Nephron (organoid): Measurements from ENCODE around the gene CPD.

Experiments
- H3K27ac Mint-ChIP-seq, 3 experiments: 2 replicates each; pipeline ENCODE4 v1.8.0; 2020; ENCODE audit warnings: mixed read lengths in 3 of 3, mild to moderate bottlenecking in 2 of 3, moderate library complexity in 1 of 3
- H3K27me3 Mint-ChIP-seq: 2 replicates; pipeline ENCODE4 v1.8.0; 2021; ENCODE audit warnings: low read depth, mild to moderate bottlenecking, moderate library complexity, mixed read lengths
- H3K36me3 Mint-ChIP-seq: 2 replicates; pipeline ENCODE4 v1.8.0; 2020; ENCODE audit warnings: low read depth, mixed read lengths
- H3K4me1 Mint-ChIP-seq: 2 replicates; pipeline ENCODE4 v1.8.0; 2020; ENCODE audit warnings: mixed read lengths
- H3K4me3 Mint-ChIP-seq, 3 experiments: 2 replicates each; pipeline ENCODE4 v1.8.0; 2020; ENCODE audit warnings: mild to moderate bottlenecking in 3 of 3, mixed read lengths in 3 of 3, moderate library complexity in 2 of 3
- H3K9me3 Mint-ChIP-seq: 2 replicates; pipeline ENCODE4 v1.8.0; 2020; ENCODE audit warnings: mixed read lengths
- CTCF ChIP-seq, 3 experiments: fragments of 200-600 bp; sonication (generic); IDR thresholded peaks; one replicate each; pipeline ENCODE4 v1.5.0; 2021; ENCODE audit warnings: antibody characterized with exemption in 3 of 3; ENCODE audit not compliant: unreplicated experiment in 3 of 3

The CPD gene

DNA sequence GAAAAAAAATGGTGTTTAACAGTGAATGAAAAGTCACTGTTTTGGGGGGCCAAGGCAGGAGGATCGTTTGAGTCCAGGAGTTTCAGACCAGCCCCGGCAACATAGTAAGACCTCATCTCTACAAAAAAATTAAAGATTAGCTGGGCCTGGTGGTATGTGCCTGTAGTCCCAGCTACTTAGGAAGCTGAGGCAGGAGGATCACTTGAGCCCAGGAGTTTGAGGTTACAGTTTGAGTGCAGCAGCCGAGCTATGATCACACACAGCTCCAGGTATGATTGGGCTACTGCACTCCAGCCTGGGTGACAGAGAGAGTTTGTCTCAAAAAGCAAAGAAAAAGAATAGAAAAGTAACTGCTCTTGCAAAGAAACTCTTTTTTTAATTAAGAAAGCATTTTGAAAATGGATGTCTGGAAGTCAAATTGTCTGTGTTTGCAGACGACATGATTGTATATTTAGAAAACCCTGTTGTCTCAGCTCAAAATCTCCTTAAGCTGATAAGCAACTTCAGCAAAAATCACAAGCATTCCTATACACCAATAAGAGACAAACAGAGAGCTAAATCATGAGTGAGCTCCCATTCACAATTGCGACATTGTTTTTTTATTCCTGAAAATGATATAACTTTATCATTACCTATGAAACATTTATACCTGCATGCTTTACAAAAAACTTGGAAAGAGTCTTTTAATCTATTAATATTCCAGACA, 20.5 kb upstream of the CPD start:
- H3K9me3 Mint-ChIP-seq, result peaks cover 10% of the 10 kb centered on the region
- TF ChIP-seq CTCF (IDR thresholded peaks at IDR 0.05; ENCODE audit: unreplicated experiment in 3 of 3), result no peak
- no peaks in the 10 kb centered on the region for H3K4me1 Mint-ChIP-seq
- H3K27me3 Mint-ChIP-seq, result no peaks in the 10 kb centered on the region
- no peak overlapping the region for H3K27ac Mint-ChIP-seq
- H3K4me3 Mint-ChIP-seq, result no peak overlapping the region
- H3K36me3 Mint-ChIP-seq, result no peaks in the 10 kb centered on the region

GRCh38 chr17:30360086-30360808, 18.5 kb upstream of the CPD start:
- Mint-ChIP-seq H3K27me3 (no peaks in the 10 kb centered on the region), H3K27ac (no peak overlapping the region), H3K4me1 (no peaks in the 10 kb centered on the region), H3K4me3 (no peak overlapping the region), H3K36me3 (no peaks in the 10 kb centered on the region), H3K9me3 (peaks cover 7% of the 10 kb centered on the region)
- TF ChIP-seq CTCF (IDR thresholded peaks at IDR 0.05; ENCODE audit: unreplicated experiment in 3 of 3), result no peak

- Mint-ChIP-seq H3K27me3 (no peaks in the 10 kb centered on the region), H3K36me3 (no peaks in the 10 kb centered on the region), H3K27ac (no peak overlapping the region), H3K9me3 (peaks cover 10% of the 10 kb centered on the region), H3K4me1 (no peaks in the 10 kb centered on the region), H3K4me3 (no peak overlapping the region)
- no peak for TF ChIP-seq CTCF (IDR thresholded peaks at IDR 0.05; ENCODE audit: unreplicated experiment in 3 of 3)
Observed at GRCh38 chr17:30361766-30362279, 16.9 kb upstream of the CPD start.

DNA sequence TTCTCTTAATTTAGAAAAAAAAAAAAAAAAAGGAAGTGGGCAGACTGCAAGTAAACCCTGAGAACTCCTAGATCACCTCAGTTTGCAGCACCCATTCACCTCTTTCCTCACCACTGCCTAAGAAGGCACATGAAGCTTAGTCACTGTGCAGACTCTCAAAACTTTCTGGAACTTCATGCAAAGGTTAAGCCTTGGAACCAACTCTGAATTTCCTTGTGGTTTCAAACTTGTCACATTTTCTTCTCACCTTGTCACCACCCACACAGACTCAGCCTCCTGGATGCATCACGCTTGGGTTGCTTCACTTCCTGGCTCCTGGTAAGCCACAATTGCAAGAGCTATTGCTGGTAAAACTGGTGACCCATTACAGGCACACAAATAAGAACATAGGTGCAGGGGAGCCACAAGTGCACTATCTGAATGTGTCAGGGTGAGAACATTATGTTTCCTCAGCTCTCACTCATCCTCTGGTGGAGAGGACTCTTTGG, 15.0 kb upstream of the CPD start:
- TF ChIP-seq CTCF (IDR thresholded peaks at IDR 0.05; ENCODE audit: unreplicated experiment in 3 of 3), result no peak
- no peak overlapping the region for H3K4me3 Mint-ChIP-seq
- no peaks in the 10 kb centered on the region for H3K36me3 Mint-ChIP-seq
- H3K4me1 Mint-ChIP-seq, result peaks cover 6% of the 10 kb centered on the region
- H3K27me3 Mint-ChIP-seq, result peaks cover 3% of the 10 kb centered on the region
- peaks cover 10% of the 10 kb centered on the region for H3K9me3 Mint-ChIP-seq
- H3K27ac Mint-ChIP-seq, result no peak overlapping the region

DNA sequence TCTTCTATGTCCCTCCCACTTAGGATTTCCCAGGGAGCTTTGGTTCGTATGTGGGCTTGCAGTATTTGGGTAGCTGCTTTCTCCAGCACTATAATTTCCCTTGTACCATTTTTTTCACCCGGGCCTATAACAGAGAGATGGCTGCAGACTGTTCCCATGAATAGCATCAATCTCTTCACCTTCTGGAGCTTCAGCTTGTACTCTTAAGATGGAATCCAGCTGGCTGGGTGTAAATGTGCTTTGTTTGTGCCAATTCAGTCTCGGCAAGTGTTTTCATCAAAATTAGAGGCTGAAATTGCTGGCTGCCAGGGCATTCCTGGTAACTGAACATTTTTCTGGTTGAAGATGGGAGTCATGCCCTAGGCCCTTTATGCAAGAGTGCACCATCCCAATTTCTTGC, 12.2 kb upstream of the CPD start:
- Mint-ChIP-seq H3K27ac (no peak overlapping the region), H3K9me3 (peaks cover 2% of the 10 kb centered on the region), H3K4me1 (peaks cover 14% of the 10 kb centered on the region), H3K36me3 (no peaks in the 10 kb centered on the region), H3K4me3 (no peak overlapping the region), H3K27me3 (peaks cover 3% of the 10 kb centered on the region)
- no peak for TF ChIP-seq CTCF (IDR thresholded peaks at IDR 0.05; ENCODE audit: unreplicated experiment in 3 of 3)
